Endothelial cell (in vitro differentiated cells): ENCODE results near the gene SLC35C1. TPM values are rescaled to one million over a fixed set of nuclear protein-coding genes. Genes with fewer than 3 reads are reported as not detected.
A peak's percentile ranks its signal among the peaks of the same experiment; 100 is the strongest.

Experiments
- DNase-seq: peaks from one replicate; pipeline ENCODE4 v3.0.0; 2021; ENCODE audit warnings: low spot score
- H3K27ac Mint-ChIP-seq: one replicate; pipeline ENCODE4 v1.8.0; 2021; ENCODE audit warnings: mixed read lengths, inconsistent platforms; ENCODE audit not compliant: unreplicated experiment
- H3K27me3 Mint-ChIP-seq: one replicate; pipeline ENCODE4 v1.8.0; 2021; ENCODE audit warnings: mild to moderate bottlenecking, moderate library complexity, mixed read lengths, inconsistent platforms; ENCODE audit not compliant: unreplicated experiment
- H3K36me3 Mint-ChIP-seq: one replicate; pipeline ENCODE4 v1.8.0; 2021; ENCODE audit warnings: mild to moderate bottlenecking, low read depth, mixed read lengths, inconsistent platforms; ENCODE audit not compliant: unreplicated experiment
- H3K4me1 Mint-ChIP-seq: one replicate; pipeline ENCODE4 v1.8.0; 2021; ENCODE audit warnings: mild to moderate bottlenecking, mixed read lengths, inconsistent platforms; ENCODE audit not compliant: unreplicated experiment
- H3K4me3 Mint-ChIP-seq: one replicate; pipeline ENCODE4 v1.8.0; 2021; ENCODE audit warnings: mild to moderate bottlenecking, mixed read lengths, inconsistent platforms; ENCODE audit not compliant: unreplicated experiment
- H3K9me3 Mint-ChIP-seq: one replicate; pipeline ENCODE4 v1.8.0; 2021; ENCODE audit warnings: mixed read lengths, inconsistent platforms; ENCODE audit not compliant: unreplicated experiment
- total RNA-seq: library from RNA; stranded (reverse); fragmentation: NEBNext Ultra II Directional; extraction: Animal tissue kit (Norgen Biotek cat#: 25700); gene quantifications from one replicate; pipeline ENCODE4 v1.2.1, GENCODE V29; 2021; ENCODE audit not compliant: unreplicated experiment
- TF ChIP-seq, protein P1 (sequence below): fragments of 200-600 bp; sonication (generic); IDR thresholded peaks from one replicate; pipeline ENCODE4 v1.5.0; 2021; ENCODE audit warnings: antibody characterized with exemption; ENCODE audit not compliant: unreplicated experiment

Gene SLC35C1
- total RNA-seq, 1 donor from 2014 or later: 13.9 TPM

DNA sequence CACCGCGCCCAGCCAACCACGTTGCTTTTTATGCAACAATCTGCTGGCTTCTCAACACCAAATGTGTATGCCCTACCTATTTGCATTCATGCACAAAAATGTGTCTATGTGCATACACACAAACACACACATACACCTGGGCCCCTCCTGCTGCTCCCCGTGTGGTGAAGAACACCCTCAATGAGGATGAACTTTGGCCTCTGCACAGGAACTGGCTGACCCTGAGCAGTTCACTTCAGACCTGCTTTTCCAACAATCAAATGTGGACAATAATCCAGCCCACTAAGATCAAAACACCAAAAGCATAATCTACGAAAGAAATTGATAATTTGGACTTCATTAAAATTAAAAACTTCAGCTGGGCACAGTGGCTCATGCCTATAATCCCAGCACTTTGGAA lies 25.3 kb upstream of the SLC35C1 start:
- Mint-ChIP-seq H3K36me3 (no peaks in the 10 kb centered on the region), H3K4me1 (no peaks in the 10 kb centered on the region), H3K27ac (no peak overlapping the region), H3K4me3 (no peak overlapping the region), H3K9me3 (no peaks in the 10 kb centered on the region), H3K27me3 (no peaks in the 10 kb centered on the region)
- TF ChIP-seq, protein P1, sequence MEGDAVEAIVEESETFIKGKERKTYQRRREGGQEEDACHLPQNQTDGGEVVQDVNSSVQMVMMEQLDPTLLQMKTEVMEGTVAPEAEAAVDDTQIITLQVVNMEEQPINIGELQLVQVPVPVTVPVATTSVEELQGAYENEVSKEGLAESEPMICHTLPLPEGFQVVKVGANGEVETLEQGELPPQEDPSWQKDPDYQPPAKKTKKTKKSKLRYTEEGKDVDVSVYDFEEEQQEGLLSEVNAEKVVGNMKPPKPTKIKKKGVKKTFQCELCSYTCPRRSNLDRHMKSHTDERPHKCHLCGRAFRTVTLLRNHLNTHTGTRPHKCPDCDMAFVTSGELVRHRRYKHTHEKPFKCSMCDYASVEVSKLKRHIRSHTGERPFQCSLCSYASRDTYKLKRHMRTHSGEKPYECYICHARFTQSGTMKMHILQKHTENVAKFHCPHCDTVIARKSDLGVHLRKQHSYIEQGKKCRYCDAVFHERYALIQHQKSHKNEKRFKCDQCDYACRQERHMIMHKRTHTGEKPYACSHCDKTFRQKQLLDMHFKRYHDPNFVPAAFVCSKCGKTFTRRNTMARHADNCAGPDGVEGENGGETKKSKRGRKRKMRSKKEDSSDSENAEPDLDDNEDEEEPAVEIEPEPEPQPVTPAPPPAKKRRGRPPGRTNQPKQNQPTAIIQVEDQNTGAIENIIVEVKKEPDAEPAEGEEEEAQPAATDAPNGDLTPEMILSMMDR: no peak
- no peak for DNase-seq

- DNase-seq: no peak
- Mint-ChIP-seq H3K9me3 (no peaks in the 10 kb centered on the region), H3K36me3 (no peaks in the 10 kb centered on the region), H3K27me3 (no peaks in the 10 kb centered on the region), H3K4me1 (no peaks in the 10 kb centered on the region), H3K4me3 (no peak overlapping the region), H3K27ac (no peak overlapping the region)
- TF ChIP-seq, protein P1: no peak
These were observed 18.7 kb upstream of the SLC35C1 start for GRCh38 chr11:45786272-45786671.

- Mint-ChIP-seq H3K9me3 (no peaks in the 10 kb centered on the region), H3K36me3 (no peaks in the 10 kb centered on the region), H3K4me1 (peaks cover 1% of the 10 kb centered on the region), H3K27me3 (no peaks in the 10 kb centered on the region), H3K27ac (no peak overlapping the region), H3K4me3 (no peak overlapping the region)
- no peak for DNase-seq
- TF ChIP-seq, protein P1: no peak
These were observed 16.1 kb upstream of the SLC35C1 start for GRCh38 chr11:45788887-45789286.

- no peak overlapping the region for H3K27ac Mint-ChIP-seq
- H3K4me3 Mint-ChIP-seq: no peak overlapping the region
- H3K27me3 Mint-ChIP-seq: no peaks in the 10 kb centered on the region
- no peak for DNase-seq
- H3K36me3 Mint-ChIP-seq: no peaks in the 10 kb centered on the region
- no peaks in the 10 kb centered on the region for H3K9me3 Mint-ChIP-seq
- H3K4me1 Mint-ChIP-seq: peaks cover 6% of the 10 kb centered on the region
- TF ChIP-seq, protein P1: no peak
These were observed 13.4 kb upstream of the SLC35C1 start for GRCh38 chr11:45791524-45791923.

GRCh38 chr11:45794169-45794568 lies 10.8 kb upstream of the SLC35C1 start:
- DNase-seq: no peak
- H3K36me3 Mint-ChIP-seq: no peaks in the 10 kb centered on the region
- peak overlapping the region; percentile 15 for H3K27ac Mint-ChIP-seq
- no peaks in the 10 kb centered on the region for H3K9me3 Mint-ChIP-seq
- TF ChIP-seq, protein P1: no peak
- H3K4me3 Mint-ChIP-seq: no peak overlapping the region
- peaks cover 6% of the 10 kb centered on the region for H3K4me1 Mint-ChIP-seq
- peaks cover 4% of the 10 kb centered on the region for H3K27me3 Mint-ChIP-seq
